Erythroblast (primary cell): ENCODE data around the gene IL13RA1.

Experiments
- GATA1 ChIP-seq: IDR thresholded peaks from 2 replicates; pipeline ENCODE4 v1.6.1; 2011; ENCODE audit warnings: low read depth, mild to moderate bottlenecking, control low read depth, low read length, moderate library complexity
- POLR2A ChIP-seq: IDR thresholded peaks from 2 replicates; pipeline ENCODE4 v1.6.1; 2011; ENCODE audit warnings: mild to moderate bottlenecking, low read length

DNA sequence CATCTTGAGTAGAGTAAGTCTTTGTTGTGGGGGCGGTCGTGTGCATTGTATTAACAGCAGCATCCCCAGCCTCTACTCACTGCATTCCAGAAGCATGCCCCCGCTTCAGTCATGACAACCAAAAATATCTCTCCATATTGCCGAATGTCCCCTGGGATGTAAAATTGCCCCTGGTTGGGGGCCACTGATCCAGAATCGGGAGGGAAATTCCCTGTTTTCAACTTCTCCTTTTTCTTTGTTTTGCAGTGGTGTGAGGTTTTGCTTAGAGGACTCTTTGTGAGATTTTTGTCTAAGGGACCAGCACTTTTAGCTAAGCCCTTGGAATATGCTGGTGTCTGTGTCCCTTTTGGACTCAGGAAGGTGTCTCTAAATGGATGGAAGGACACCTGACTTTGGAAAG, 3.0 kb upstream of the IL13RA1 start:
- TF ChIP-seq POLR2A (no peak), GATA1 (no peak)
